Endothelial cell of umbilical vein (primary cell): ENCODE measurements around the gene SCRN1. TPM values are rescaled to one million over a fixed set of nuclear protein-coding genes. Genes with fewer than 3 reads are reported as not detected.

Experiments
- BruUV-seq: library from RNA; stranded (reverse); fragments of 400-500 nt; replicated peaks from 2 replicates; lab custom pipeline; 2021; lab: Mats Ljungman, UMichigan
- CTCF ChIA-PET: fragments of 300-600, 350-600 bp; sonication (Branson Sonifier 250); formaldehyde crosslinking; loops from one replicate; lab custom pipeline; 2021; ENCODE audit warnings: antibody characterized with exemption, inconsistent platforms; lab: Charles Lee
- POLR2A ChIA-PET: fragments of 300-600, 350-600 bp; sonication (Branson Sonifier 250); formaldehyde crosslinking; loops from one replicate; lab custom pipeline; 2021; ENCODE audit warnings: antibody characterized with exemption, inconsistent platforms; lab: Charles Lee
- DNase-seq: peaks from one replicate; pipeline ENCODE4 v3.0.0-alpha.2; 2011; ENCODE audit warnings: low read depth, low spot score
- FAIRE-seq: peaks from 2 replicates; lab custom pipeline; 2011; peaks lifted over from hg19 to GRCh38; lab: Jason Lieb, UNC
- H2AFZ ChIP-seq: 2 replicates; pipeline ENCODE4 v1.6.0; 2012; ENCODE audit warnings: low read depth, low read length, control low read depth, inconsistent platforms
- H3K27ac ChIP-seq: 2 replicates; pipeline ENCODE4 v1.5.1; 2011; ENCODE audit warnings: low read depth, mild to moderate bottlenecking, control low read depth, low read length, moderate library complexity; ENCODE audit not compliant: insufficient read depth
- H3K27me3 ChIP-seq, 2 experiments: 2 replicates each; pipeline versions ENCODE4 v1.6.0 to v1.6.1; 2011; ENCODE audit warnings: low read length in 2 of 2, mixed read lengths in 1 of 2; ENCODE audit not compliant: control insufficient read depth in 2 of 2, insufficient read depth in 2 of 2
- H3K36me3 ChIP-seq, 2 experiments: 2 replicates in 1 of 2; 3 replicates in 1 of 2; pipeline ENCODE4 v1.5.1; 2011; ENCODE audit warnings: low read length in 2 of 2, mild to moderate bottlenecking in 1 of 2, moderate library complexity in 1 of 2; ENCODE audit not compliant: control insufficient read depth in 2 of 2, insufficient read depth in 2 of 2; ENCODE audit errors: extremely low read depth in 1 of 2
- H3K4me1 ChIP-seq: 3 replicates; pipeline ENCODE4 v1.5.1; 2011; ENCODE audit warnings: mild to moderate bottlenecking, low read length; ENCODE audit not compliant: control insufficient read depth, insufficient read depth; ENCODE audit errors: extremely low read depth
- H3K4me2 ChIP-seq: 2 replicates; pipeline ENCODE4 v1.6.1; 2011; ENCODE audit warnings: low read length, control low read depth, mixed read lengths; ENCODE audit not compliant: insufficient read depth
- H3K4me3 ChIP-seq, 3 experiments: fragments of 200-600 bp in 1 of 3; sonication (generic), shearing (Covaris generic) in 1 of 3; replicated peaks in 1 of 3; 2 replicates each; pipeline ENCODE4 v1.5.1; 2011 to 2016; ENCODE audit warnings: control low read depth in 3 of 3, low read length in 3 of 3, mild to moderate bottlenecking in 2 of 3, inconsistent platforms in 1 of 3, low read depth in 1 of 3, moderate library complexity in 1 of 3; ENCODE audit not compliant: insufficient read depth in 1 of 3
- H3K79me2 ChIP-seq: 2 replicates; pipeline ENCODE4 v1.6.0; 2012; ENCODE audit warnings: low read length, inconsistent platforms; ENCODE audit not compliant: control insufficient read depth, insufficient read depth
- H3K9ac ChIP-seq: replicated peaks from 2 replicates; pipeline ENCODE3; 2011; ENCODE audit warnings: low read length, control low read depth; ENCODE audit not compliant: insufficient read depth; ENCODE audit errors: extremely low read depth
- H3K9me1 ChIP-seq: replicated peaks from 3 replicates; pipeline ENCODE4 v1.6.0; 2011; ENCODE audit warnings: mild to moderate bottlenecking, low read length; ENCODE audit not compliant: control insufficient read depth, insufficient read depth; ENCODE audit errors: extremely low read depth
- H3K9me3 ChIP-seq: replicated peaks from 2 replicates; pipeline ENCODE4 v1.5.1; 2012; ENCODE audit warnings: low read length, inconsistent platforms; ENCODE audit not compliant: control insufficient read depth, insufficient read depth
- H4K20me1 ChIP-seq: replicated peaks from 2 replicates; pipeline ENCODE3; 2011; ENCODE audit warnings: mild to moderate bottlenecking, low read length; ENCODE audit not compliant: control insufficient read depth, insufficient read depth; ENCODE audit errors: extremely low read depth
- CTCF ChIP-seq, 2 donors: IDR thresholded peaks; 1 replicate in 1 of 2; 2 replicates in 1 of 2; pipeline ENCODE4 v1.5.1; 2011; ENCODE audit warnings: low read length in 2 of 2, mild to moderate bottlenecking in 2 of 2, moderate library complexity in 2 of 2, control low read depth in 1 of 2, inconsistent platforms in 1 of 2, low read depth in 1 of 2; ENCODE audit not compliant: insufficient read depth in 1 of 2; ENCODE audit errors: extremely low read depth in 1 of 2
- EZH2 ChIP-seq: IDR thresholded peaks from 2 replicates; pipeline ENCODE4 v1.6.1; 2012; ENCODE audit warnings: borderline replicate concordance, low read depth, mild to moderate bottlenecking, moderate library complexity, low read length, inconsistent platforms; ENCODE audit not compliant: severe bottlenecking
- FOS ChIP-seq: IDR thresholded peaks from 2 replicates; pipeline ENCODE4 v1.6.1; 2011; ENCODE audit warnings: mild to moderate bottlenecking, low read length, moderate library complexity, borderline replicate concordance; ENCODE audit not compliant: insufficient read depth
- GATA2 ChIP-seq: IDR thresholded peaks from 2 replicates; pipeline ENCODE4 v1.7.0; 2011; ENCODE audit warnings: low read depth, mild to moderate bottlenecking, moderate library complexity, mixed read lengths, low read length; ENCODE audit not compliant: insufficient read length, insufficient read depth
- JUN ChIP-seq: IDR thresholded peaks from 2 replicates; pipeline ENCODE4 v1.6.1; 2011; ENCODE audit warnings: borderline replicate concordance, low read depth; ENCODE audit not compliant: insufficient read length, insufficient read depth
- MAX ChIP-seq: IDR thresholded peaks from 2 replicates; pipeline ENCODE4 v1.6.1; 2011; ENCODE audit not compliant: insufficient read depth, insufficient read length
- MYC ChIP-seq: IDR thresholded peaks from one replicate; pipeline ENCODE4 v1.6.1; 2011; ENCODE audit warnings: mild to moderate bottlenecking, low read depth, low read length
- POLR2A ChIP-seq: IDR thresholded peaks from 2 replicates; pipeline ENCODE4 v1.6.1; 2012; ENCODE audit warnings: low read depth, mild to moderate bottlenecking, control low read depth, low read length
- POLR2AphosphoS5 ChIP-seq: IDR thresholded peaks from 2 replicates; pipeline ENCODE4 v1.6.1; 2012; ENCODE audit warnings: low read depth, mild to moderate bottlenecking, control low read depth, low read length, moderate library complexity; ENCODE audit not compliant: insufficient read depth
- dilution Hi-C: fragments of 300-500 bp; cut with MboI; formaldehyde crosslinking; loops from one replicate; pipeline ENCODE4 v1.15.0; 2019; ENCODE audit warnings: low sequenced_read_pairs; ENCODE audit not compliant: extremely low pct_ligation_motif_present
- intact Hi-C: fragments of 100-400 bp; cut with micrococcal nuclease; formaldehyde crosslinking; loops from one replicate; pipeline ENCODE4 v1.10.0; 2022
- polyA plus RNA-seq, 4 experiments: library from polyadenylated mRNA; depleted of rRNA in 3 of 4; stranded (reverse) in 3 of 4; unstranded in 1 of 4; fragments of >200 nt; gene quantifications; 2 replicates each; pipeline versions ENCODE4 v1.2.1 to v1.2.3, GENCODE V29; 2011 to 2012; ENCODE audit warnings: missing spikeins in 1 of 4
- total RNA-seq: library from RNA; stranded (reverse); gene quantifications from 2 replicates; pipeline ENCODE4 v1.2.3, GENCODE V29; 2021

SCRN1 gene
- total and polyA plus RNA-seq, 2 donors (not counting 3 experiments of a cell fraction or from before 2014, with no cell fraction given), result 57.0 to 127 TPM

- Histone ChIP-seq H4K20me1 (no peaks in the 10 kb centered on the region), H3K9me1 (no peaks in the 10 kb centered on the region), H3K9ac (no peak overlapping the region), H3K27me3 (no peaks in the 10 kb centered on the region), H3K4me1 (no peaks in the 10 kb centered on the region), H3K79me2 (no peaks in the 10 kb centered on the region), H3K4me2 (no peak overlapping the region), H2AFZ (no peak overlapping the region), H3K27ac (no peak overlapping the region), H3K4me3 (no peak overlapping the region), H3K36me3 (peaks cover 6 to 18% of the 10 kb centered on the region in 2 experiments), H3K9me3 (no peaks in the 10 kb centered on the region)
- POLR2A ChIA-PET, result no interaction called here
- no TSS peak for BruUV-seq
- no peak for FAIRE-seq
- no peak for DNase-seq
- dilution Hi-C loops (no loop called here), intact Hi-C loops (no loop called here)
- CTCF ChIA-PET, result interaction anchor here (0.6 to 1.7 kb wide), 4 partner anchors 13 to 284 kb away, joined by 3 to 8 read pairs (median 4); no protein-coding TSS in a partner anchor
- no peak for TF ChIP-seq MAX
- no peak for TF ChIP-seq EZH2
- TF ChIP-seq POLR2AphosphoS5, result no peak
- TF ChIP-seq CTCF (IDR thresholded peaks at IDR 0.05; ENCODE audit: extremely low read depth in 1 of 2, insufficient read depth in 1 of 2, low read depth in 1 of 2, low read length in 2 of 2), result no peak
- no peak for TF ChIP-seq POLR2A
- no peak for TF ChIP-seq GATA2
- TF ChIP-seq MYC, result no peak
- no peak for TF ChIP-seq FOS
- TF ChIP-seq JUN, result no peak
Measured at GRCh38 chr7:29918850-29919249, 70.8 kb downstream of the SCRN1 start.
